Right hindlimb (tissue), 1 donor: ENCODE measurements around the gene IL3RA.
"Not testable (repeated sequence)": the region's sequence is repeated elsewhere in the genome, so short reads cannot be mapped to it uniquely, and the experiment has no call there.

Experiments
- DNase-seq: peaks from one replicate; pipeline ENCODE4 v3.0.0-alpha.2; 2018

Gene IL3RA

GRCh38 chrX:1400742-1401471, 64.3 kb downstream of the IL3RA start:
- no peak for DNase-seq

- DNase-seq = no peak
These were observed 65.2 kb downstream of the IL3RA start for GRCh38 chrX:1401611-1402430.

GRCh38 chrX:1403228-1403627, 66.6 kb downstream of the IL3RA start:
- DNase-seq = no peak

- not testable (repeated sequence) for DNase-seq
These were observed 67.3 kb downstream of the IL3RA start for GRCh38 chrX:1403867-1404266.

- DNase-seq = not testable (repeated sequence)
These were observed 69.2 kb downstream of the IL3RA start for GRCh38 chrX:1405769-1406168.

GRCh38 chrX:1407035-1407434, 70.5 kb downstream of the IL3RA start:
- no peak for DNase-seq

- DNase-seq = no peak
These were observed 74.7 kb downstream of the IL3RA start for GRCh38 chrX:1411326-1411725.

GRCh38 chrX:1412551-1413161, 76.1 kb downstream of the IL3RA start:
- peak; percentile 8 for DNase-seq

- no peak for DNase-seq
These were observed 79.8 kb downstream of the IL3RA start for GRCh38 chrX:1416327-1416784.

GRCh38 chrX:1416965-1417760, 80.6 kb downstream of the IL3RA start:
- no peak for DNase-seq

GRCh38 chrX:1417921-1418771, 81.6 kb downstream of the IL3RA start:
- peak; percentile 9 for DNase-seq

GRCh38 chrX:1418901-1419544, 82.4 kb downstream of the IL3RA start:
- peak; percentile 15 for DNase-seq

GRCh38 chrX:1419545-1420355, 83.2 kb downstream of the IL3RA start:
- peak; percentile 8 for DNase-seq

- DNase-seq = peak; percentile 23
These were observed 83.8 kb downstream of the IL3RA start for GRCh38 chrX:1420371-1420770.

- DNase-seq = no peak
These were observed 85.0 kb downstream of the IL3RA start for GRCh38 chrX:1421433-1422134.

GRCh38 chrX:1422135-1422465, 85.5 kb downstream of the IL3RA start:
- DNase-seq = no peak

GRCh38 chrX:1423215-1423614, 86.6 kb downstream of the IL3RA start:
- DNase-seq = no peak

GRCh38 chrX:1424147-1424851, 87.7 kb downstream of the IL3RA start:
- no peak for DNase-seq

- no peak for DNase-seq
These were observed 88.8 kb downstream of the IL3RA start for GRCh38 chrX:1425381-1425780.
